Measurements from ENCODE around the gene ERG.

ERG gene

DNA sequence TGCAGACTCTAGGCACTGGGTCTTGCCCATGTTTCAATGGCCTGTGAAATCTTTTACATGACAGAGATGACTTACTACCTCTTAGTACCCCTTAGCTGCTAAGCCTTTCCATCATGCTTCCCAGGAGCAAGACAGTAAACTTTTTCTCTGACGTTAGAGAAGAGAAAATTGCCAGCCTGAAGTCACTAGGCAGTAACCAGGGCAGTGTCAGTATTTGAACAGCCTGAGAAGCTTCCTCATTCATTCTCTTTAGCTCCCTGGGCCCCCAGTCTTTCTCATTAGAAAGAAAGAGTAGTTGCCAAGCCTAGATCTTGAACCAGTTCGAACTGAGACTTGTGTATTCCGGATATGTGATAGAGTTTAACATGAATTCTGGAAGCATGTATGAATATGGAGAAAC, 99.2 kb downstream of the ERG start:
- H2AFZ ChIP-seq (ENCODE audit: low read depth), result no peak overlapping the region
- H3K79me2 ChIP-seq (ENCODE audit: insufficient read depth, low read depth), result no peaks in the 10 kb centered on the region
- no peaks in the 10 kb centered on the region for H3K27me3 ChIP-seq (ENCODE audit: insufficient read depth, low read depth)
- H3K9ac ChIP-seq, result no peak overlapping the region
- H3K4me3 ChIP-seq (IDR thresholded peaks at IDR 0.05; ENCODE audit: insufficient read depth, low read depth, low read length), result no peak overlapping the region
- H3K27ac ChIP-seq, result no peak overlapping the region
- TF ChIP-seq, protein P1, sequence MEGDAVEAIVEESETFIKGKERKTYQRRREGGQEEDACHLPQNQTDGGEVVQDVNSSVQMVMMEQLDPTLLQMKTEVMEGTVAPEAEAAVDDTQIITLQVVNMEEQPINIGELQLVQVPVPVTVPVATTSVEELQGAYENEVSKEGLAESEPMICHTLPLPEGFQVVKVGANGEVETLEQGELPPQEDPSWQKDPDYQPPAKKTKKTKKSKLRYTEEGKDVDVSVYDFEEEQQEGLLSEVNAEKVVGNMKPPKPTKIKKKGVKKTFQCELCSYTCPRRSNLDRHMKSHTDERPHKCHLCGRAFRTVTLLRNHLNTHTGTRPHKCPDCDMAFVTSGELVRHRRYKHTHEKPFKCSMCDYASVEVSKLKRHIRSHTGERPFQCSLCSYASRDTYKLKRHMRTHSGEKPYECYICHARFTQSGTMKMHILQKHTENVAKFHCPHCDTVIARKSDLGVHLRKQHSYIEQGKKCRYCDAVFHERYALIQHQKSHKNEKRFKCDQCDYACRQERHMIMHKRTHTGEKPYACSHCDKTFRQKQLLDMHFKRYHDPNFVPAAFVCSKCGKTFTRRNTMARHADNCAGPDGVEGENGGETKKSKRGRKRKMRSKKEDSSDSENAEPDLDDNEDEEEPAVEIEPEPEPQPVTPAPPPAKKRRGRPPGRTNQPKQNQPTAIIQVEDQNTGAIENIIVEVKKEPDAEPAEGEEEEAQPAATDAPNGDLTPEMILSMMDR (conservative IDR thresholded peaks at IDR 0.05; ENCODE audit: low read depth, low read length), result no peak
- no peaks in the 10 kb centered on the region for H3K36me3 ChIP-seq (ENCODE audit: insufficient read depth)
- H3K4me1 ChIP-seq (ENCODE audit: low read depth, poor library complexity, severe bottlenecking), result no peaks in the 10 kb centered on the region
- H4K20me1 ChIP-seq (ENCODE audit: insufficient read depth), result no peaks in the 10 kb centered on the region
- no peak overlapping the region for H3K4me2 ChIP-seq

DNA sequence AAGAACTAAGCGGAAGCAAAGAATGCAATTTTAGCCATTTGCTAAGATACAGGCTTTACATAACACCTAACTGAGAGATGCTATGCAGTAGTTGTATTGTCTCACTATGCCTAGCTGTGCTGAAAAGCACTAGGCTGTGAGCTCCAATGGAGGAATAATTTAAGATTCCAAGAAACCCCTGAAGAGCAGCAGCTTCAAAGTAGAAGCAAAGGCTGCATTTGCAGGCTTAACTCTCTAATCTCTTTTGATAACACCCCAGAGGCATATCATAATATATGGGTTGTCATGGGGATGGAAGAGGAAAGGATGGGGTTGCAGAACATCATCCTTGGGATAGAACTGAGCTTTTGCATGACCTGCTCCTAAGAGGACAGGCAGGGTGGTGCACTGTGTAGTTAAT, 102.0 kb downstream of the ERG start:
- TF ChIP-seq, protein P1 (conservative IDR thresholded peaks at IDR 0.05; ENCODE audit: low read depth, low read length), result no peak
- no peak overlapping the region for H3K4me2 ChIP-seq
- H3K36me3 ChIP-seq (ENCODE audit: insufficient read depth), result no peaks in the 10 kb centered on the region

DNA sequence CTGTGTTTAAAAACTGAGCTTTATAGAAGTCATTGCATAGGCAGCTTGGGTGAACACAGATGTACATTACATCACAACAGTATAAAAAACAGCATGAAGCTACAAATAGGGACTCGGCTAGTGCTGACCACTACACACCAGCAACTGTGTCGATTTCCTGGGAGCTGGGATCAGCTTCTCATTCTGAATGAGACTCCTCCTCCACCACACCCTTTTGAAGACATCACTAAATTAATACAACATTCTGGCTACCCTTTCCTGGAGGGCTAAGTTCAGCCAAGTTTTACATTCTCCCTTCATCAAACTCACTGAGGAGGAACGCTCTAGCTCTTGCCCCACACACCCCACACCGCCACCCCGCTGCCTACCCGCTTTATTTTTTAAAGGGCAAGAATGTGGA, 102.7 kb downstream of the ERG start:
- no peaks in the 10 kb centered on the region for H3K36me3 ChIP-seq (ENCODE audit: insufficient read depth)

More for the DNA sequence above, 102.0 kb downstream of the ERG start:
- H3K4me3 ChIP-seq (IDR thresholded peaks at IDR 0.05; ENCODE audit: insufficient read depth, low read depth, low read length), result no peak overlapping the region
- no peak overlapping the region for H2AFZ ChIP-seq (ENCODE audit: low read depth)
- H3K27ac ChIP-seq, result no peak overlapping the region
- H3K27me3 ChIP-seq (ENCODE audit: insufficient read depth, low read depth), result no peaks in the 10 kb centered on the region
- H4K20me1 ChIP-seq (ENCODE audit: insufficient read depth), result no peaks in the 10 kb centered on the region
- H3K4me1 ChIP-seq (ENCODE audit: low read depth, poor library complexity, severe bottlenecking), result no peaks in the 10 kb centered on the region
- H3K79me2 ChIP-seq (ENCODE audit: insufficient read depth, low read depth), result no peaks in the 10 kb centered on the region
- no peak overlapping the region for H3K9ac ChIP-seq

DNA sequence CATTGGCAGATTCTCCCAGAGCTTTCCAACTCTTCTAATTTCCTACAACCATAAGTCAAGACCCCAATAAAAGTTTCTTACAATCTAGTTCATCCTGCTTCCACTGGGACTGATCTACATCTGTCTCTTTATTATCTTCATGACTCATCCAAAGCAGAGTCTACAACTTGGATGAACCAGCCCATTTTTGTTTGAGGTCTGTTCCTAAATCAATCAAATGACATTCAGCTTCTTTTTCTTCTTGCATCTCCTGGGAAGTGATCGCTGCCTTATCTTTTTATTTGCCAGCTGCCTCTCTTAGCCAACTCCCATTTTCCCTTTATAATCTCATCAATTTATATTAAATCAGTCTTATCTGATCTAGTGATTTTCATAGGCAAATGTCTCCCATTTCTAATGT, 105.6 kb downstream of the ERG start:
- Histone ChIP-seq H3K27me3 (ENCODE audit: insufficient read depth, low read depth) (no peaks in the 10 kb centered on the region), H3K4me2 (no peak overlapping the region), H3K9ac (no peak overlapping the region), H3K79me2 (ENCODE audit: insufficient read depth, low read depth) (no peaks in the 10 kb centered on the region), H3K36me3 (ENCODE audit: insufficient read depth) (no peaks in the 10 kb centered on the region), H3K27ac (no peak overlapping the region), H4K20me1 (ENCODE audit: insufficient read depth) (no peaks in the 10 kb centered on the region), H3K4me3 (IDR thresholded peaks at IDR 0.05; ENCODE audit: insufficient read depth, low read depth, low read length) (no peak overlapping the region), H3K4me1 (ENCODE audit: low read depth, poor library complexity, severe bottlenecking) (no peaks in the 10 kb centered on the region), H2AFZ (ENCODE audit: low read depth) (no peak overlapping the region)
- TF ChIP-seq, protein P1 (conservative IDR thresholded peaks at IDR 0.05; ENCODE audit: low read depth, low read length), result no peak

More for the DNA sequence above, 102.7 kb downstream of the ERG start:
- no peak overlapping the region for H3K27ac ChIP-seq
- TF ChIP-seq, protein P1 (conservative IDR thresholded peaks at IDR 0.05; ENCODE audit: low read depth, low read length), result no peak
- H3K4me1 ChIP-seq (ENCODE audit: low read depth, poor library complexity, severe bottlenecking), result no peaks in the 10 kb centered on the region
- H3K27me3 ChIP-seq (ENCODE audit: insufficient read depth, low read depth), result no peaks in the 10 kb centered on the region
- H3K9ac ChIP-seq, result no peak overlapping the region
- no peak overlapping the region for H2AFZ ChIP-seq (ENCODE audit: low read depth)
- H4K20me1 ChIP-seq (ENCODE audit: insufficient read depth), result no peaks in the 10 kb centered on the region
- no peak overlapping the region for H3K4me2 ChIP-seq
- no peaks in the 10 kb centered on the region for H3K79me2 ChIP-seq (ENCODE audit: insufficient read depth, low read depth)
- no peak overlapping the region for H3K4me3 ChIP-seq (IDR thresholded peaks at IDR 0.05; ENCODE audit: insufficient read depth, low read depth, low read length)

Measured in KMS-11 (cell line).